GM12872 (cell line): ENCODE results near the gene BNIP3.

ENCODE experiments used
- CTCF ChIP-seq: IDR thresholded peaks from 3 replicates; pipeline ENCODE4 v1.5.1; 2011; ENCODE audit warnings: low read depth, mild to moderate bottlenecking, low read length, moderate library complexity; ENCODE audit not compliant: insufficient read depth

BNIP3 gene

GRCh38 chr10:131974034-131974817, 7.5 kb downstream of the BNIP3 start:
- no peak for TF ChIP-seq CTCF

- no peak for TF ChIP-seq CTCF
These were observed 8.4 kb downstream of the BNIP3 start for GRCh38 chr10:131973160-131973951.

- no peak for TF ChIP-seq CTCF
These were observed 9.2 kb downstream of the BNIP3 start for GRCh38 chr10:131972474-131973071.

- no peak for TF ChIP-seq CTCF
These were observed 10.1 kb downstream of the BNIP3 start for GRCh38 chr10:131971591-131971990.

GRCh38 chr10:131970946-131971345, 10.8 kb downstream of the BNIP3 start:
- TF ChIP-seq CTCF, result no peak

- TF ChIP-seq CTCF, result no peak
These were observed 12.8 kb downstream of the BNIP3 start for GRCh38 chr10:131968949-131969348.

- no peak for TF ChIP-seq CTCF
These were observed 17.4 kb downstream of the BNIP3 start for GRCh38 chr10:131964298-131964697.
